Heart right ventricle (tissue), 16 donors: Measurements from ENCODE around the gene IGFLR1. TPM values are rescaled to one million over a fixed set of nuclear protein-coding genes. Genes with fewer than 3 reads are reported as not detected.
A peak's percentile ranks its signal among the peaks of the same experiment; 100 is the strongest.

Experiments used
- ATAC-seq, 8 donors: fragments of 200-7000 bp; cut with Tn5 transposase; one replicate each; pipeline ENCODE4 v1.9.1; 2020; ENCODE audit warnings: mild to moderate bottlenecking in 8 of 8, moderate library complexity in 8 of 8, moderate number of reproducible peaks in 1 of 8
- DNase-seq, 2 donors: peaks; one replicate each; pipeline ENCODE4 v3.0.0-alpha.2; 2020
- H3K27ac ChIP-seq, 10 donors: fragments of 200-600 bp; sonication (generic) in 2 of 10; one replicate each; pipeline versions ENCODE4 v1.5.0 to v1.8.0; 2020 to 2022; ENCODE audit warnings: mild to moderate bottlenecking in 3 of 10
- H3K27me3 ChIP-seq, 7 donors: fragments of 200-600 bp; one replicate each; pipeline ENCODE4 v1.8.0; 2021 to 2022; ENCODE audit warnings: mild to moderate bottlenecking in 2 of 7
- H3K36me3 ChIP-seq, 9 donors: fragments of 200-600 bp; sonication (generic) in 1 of 9; one replicate each; pipeline versions ENCODE4 v1.5.0 to v1.8.0; 2020 to 2022; ENCODE audit warnings: mild to moderate bottlenecking in 2 of 9
- H3K4me1 ChIP-seq, 9 donors: fragments of 200-600 bp; sonication (generic) in 1 of 9; one replicate each; pipeline versions ENCODE4 v1.5.0 to v1.8.0; 2020 to 2022; ENCODE audit warnings: mild to moderate bottlenecking in 4 of 9
- H3K4me3 ChIP-seq, 10 donors: fragments of 200-600 bp; sonication (generic) in 2 of 10; one replicate each; pipeline versions ENCODE4 v1.5.0 to v1.8.0; 2020 to 2022; ENCODE audit warnings: mild to moderate bottlenecking in 7 of 10, moderate library complexity in 2 of 10
- H3K9me3 ChIP-seq, 11 donors: fragments of 200-600 bp in 10 of 11; sonication (generic) in 2 of 11; one replicate each; pipeline versions ENCODE4 v1.5.0 to v1.8.0; 2013 to 2022; ENCODE audit warnings: mild to moderate bottlenecking in 2 of 11, control low read depth in 1 of 11, moderate library complexity in 1 of 11
- CTCF ChIP-seq, 9 donors: fragments of 200-600 bp; sonication (generic) in 2 of 9; IDR thresholded peaks; one replicate each; pipeline versions ENCODE4 v1.5.0 to v1.8.0; 2021 to 2022; ENCODE audit warnings: antibody characterized with exemption in 9 of 9, mild to moderate bottlenecking in 5 of 9, moderate library complexity in 1 of 9
- WGBS, 2 donors: extraction: QIAGEN DNeasy Blood & Tissue Kit; methylation state at CpG; one replicate each; pipeline ENCODE4 v1.1.7; 2013; ENCODE audit warnings: inconsistent platforms in 1 of 2; 5-methylcytosine and 5-hydroxymethylcytosine counted together
- intact Hi-C, 10 donors: fragments of 100-400 bp; cut with DNase I; formaldehyde crosslinking; loops; one replicate each; pipeline versions ENCODE4 v1.11.1 to v1.14.2; 2022
- polyA plus RNA-seq, 2 donors: library from polyadenylated mRNA; stranded (reverse); fragments of 200-250 nt; gene quantifications; one replicate each; pipeline ENCODE4 v1.2.3, GENCODE V29; 2013
- total RNA-seq, 10 donors: library from RNA; stranded (reverse); fragmentation: NEBNext Ultra II Directional in 3 of 10; extraction: Animal tissue kit (Norgen Biotek cat#: 25700) in 3 of 10; gene quantifications; one replicate each; pipeline versions ENCODE4 v1.2.1 to v1.2.4, GENCODE V29; 2021 to 2023
- donor health status: Arrhythmogenic right ventricular cardiomyopathy.
- donor health status: ischemic (EF 13 %, LVEDD 7.1; RV severe dilation, severe dysfunction).
- donor health status: healthy with polysubstance abuse.
- donor health status: DM: no; HTN: yes; CAD: no.
- donor health status: DM: no; HTN: no; CAD: no.
- donor health status: ischemic (EF 25% LVEDD 6.9; RV normal size, moderate dysfunction).
- donor health status: ischemic (EF 25% LVEDD 5.7; RV mildly dilated, moderate dysfunction).
- donor health status: healthy.
- donor health status: DM: yes; HTN: yes; CAD: no.
- donor health status: Ischemic cardiomyopathy.
- donor health status: ischemic (EF 35%, LVEDD 5.7; RV mildly dilated, moderate dysfunction).
- donor health status: nonischemic (EF 11% LVEDD 7.7; RV severe dilation, severe dysfunction).
- donor health status: DM: yes; HTN: yes; CAD: no.
- donor health status: PGD.
- donor health status: ischemic (EF 29% LVEDD 5.4; RV normal size, mild dysfunction).
- donor health status: nonischemic (EF 23%, LVEDD 6.1; RV moderate dilation, normal function).

IGFLR1 gene
- total and polyA plus RNA-seq, 12 donors = 1.1 to 17.1 (median 2.5) TPM

- peak; percentile 9 to 71 (median 45) for ATAC-seq
- 60 to 67% methylated on average over 32 to 34 of the region's 34 CpGs for WGBS, 2 donors
- H3K4me3 ChIP-seq = no peak overlapping the region
- intact Hi-C loops = no loop called here
- H3K4me1 ChIP-seq = no peaks in the 10 kb centered on the region
- H3K27me3 ChIP-seq = no peaks in the 10 kb centered on the region
- peaks cover 0 to 41% (median 0%) of the 10 kb centered on the region in 9 donors for H3K36me3 ChIP-seq
- no peak for TF ChIP-seq CTCF (IDR thresholded peaks at IDR 0.05)
- H3K9me3 ChIP-seq = no peaks in the 10 kb centered on the region
- no peak overlapping the region for H3K27ac ChIP-seq
- no peak for DNase-seq
These were observed 25.2 kb upstream of the IGFLR1 start for GRCh38 chr19:35767288-35768081.

- Histone ChIP-seq H3K4me3 (no peak overlapping the region), H3K27ac (no peak overlapping the region), H3K4me1 (no peaks in the 10 kb centered on the region), H3K36me3 (peaks cover 0 to 50% (median 0%) of the 10 kb centered on the region in 9 donors), H3K9me3 (no peaks in the 10 kb centered on the region), H3K27me3 (no peaks in the 10 kb centered on the region)
- 85 to 89% methylated on average over 11 of the region's 11 CpGs for WGBS, 2 donors
- ATAC-seq (peak in 2 of 8 donors; percentile 4 to 33), DNase-seq (no peak)
- TF ChIP-seq CTCF (IDR thresholded peaks at IDR 0.05) = no peak
- intact Hi-C loops = no loop called here
These were observed 24.4 kb upstream of the IGFLR1 start for GRCh38 chr19:35766571-35767104.

- no peak for DNase-seq
- TF ChIP-seq CTCF (IDR thresholded peaks at IDR 0.05) = no peak
- ATAC-seq = no peak
These were observed 22.4 kb upstream of the IGFLR1 start for GRCh38 chr19:35764432-35765315.

GRCh38 chr19:35760711-35761349, 18.6 kb upstream of the IGFLR1 start:
- Histone ChIP-seq H3K9me3 (peaks cover 0 to 3% (median 0%) of the 10 kb centered on the region in 11 donors), H3K27me3 (peaks cover 0 to 8% (median 0%) of the 10 kb centered on the region in 7 donors), H3K27ac (no peak overlapping the region), H3K4me3 (no peak overlapping the region), H3K4me1 (peaks cover 0 to 35% (median 27%) of the 10 kb centered on the region in 9 donors), H3K36me3 (peaks cover 0 to 60% (median 0%) of the 10 kb centered on the region in 9 donors)
- ATAC-seq (no peak), DNase-seq (no peak)
- intact Hi-C loops = no loop called here
- 88 to 91% methylated on average over 4 of the region's 4 CpGs for WGBS, 2 donors
- no peak for TF ChIP-seq CTCF (IDR thresholded peaks at IDR 0.05)

More at GRCh38 chr19:35764432-35765315, 22.4 kb upstream of the IGFLR1 start:
- 92 to 97% methylated on average over 17 of the region's 17 CpGs for WGBS, 2 donors
- Histone ChIP-seq H3K36me3 (peaks cover 0 to 65% (median 0%) of the 10 kb centered on the region in 9 donors), H3K27ac (no peak overlapping the region), H3K27me3 (no peaks in the 10 kb centered on the region), H3K4me1 (peaks cover 0 to 8% (median 0%) of the 10 kb centered on the region in 9 donors), H3K4me3 (no peak overlapping the region), H3K9me3 (peaks cover 0 to 3% (median 0%) of the 10 kb centered on the region in 11 donors)
- intact Hi-C loops = no loop called here
